HG02571 (cell line): ENCODE data around the gene CNBD2.
"Not testable (repeated sequence)": the region's sequence is repeated elsewhere in the genome, so short reads cannot be mapped to it uniquely, and the experiment has no call there.

ENCODE experiments used
- ATAC-seq: cut with Tn5 transposase; IDR thresholded peaks from one replicate; pipeline ENCODE4 v1.9.1; 2021; ENCODE audit warnings: mild to moderate bottlenecking, moderate library complexity; ENCODE audit not compliant: unreplicated experiment

The CNBD2 gene

GRCh38 chr20:35967979-35968640, at the start of gene CNBD2:
TSS of gene CNBD2 (plus strand) at chr20:35968590. CDS start at chr20:35968763, 173 bp downstream.
- no peak for ATAC-seq

- ATAC-seq, result no peak
These were observed 47.9 kb upstream of the CNBD2 start for GRCh38 chr20:35920523-35920922.

- ATAC-seq, result no peak
These were observed 39.1 kb upstream of the CNBD2 start for GRCh38 chr20:35929301-35929700.

- ATAC-seq, result no peak
These were observed 34.3 kb upstream of the CNBD2 start for GRCh38 chr20:35934050-35934449.

- no peak for ATAC-seq
These were observed 29.1 kb upstream of the CNBD2 start for GRCh38 chr20:35939264-35939663.

- no peak for ATAC-seq
These were observed 26.8 kb upstream of the CNBD2 start for GRCh38 chr20:35941620-35942019.

- no peak for ATAC-seq
These were observed 26.1 kb upstream of the CNBD2 start for GRCh38 chr20:35942243-35942642.

- no peak for ATAC-seq
These were observed 20.9 kb upstream of the CNBD2 start for GRCh38 chr20:35947489-35947888.

GRCh38 chr20:35947907-35948306, 20.5 kb upstream of the CNBD2 start:
- no peak for ATAC-seq

GRCh38 chr20:35950093-35950492, 18.3 kb upstream of the CNBD2 start:
- ATAC-seq, result no peak

GRCh38 chr20:35952080-35952479, 16.3 kb upstream of the CNBD2 start:
- ATAC-seq, result not testable (repeated sequence)

GRCh38 chr20:35952480-35953386, 15.7 kb upstream of the CNBD2 start:
- ATAC-seq, result no peak

- ATAC-seq, result peak; percentile 25
These were observed 14.8 kb upstream of the CNBD2 start for GRCh38 chr20:35953387-35954199.

- peak; percentile 84 for ATAC-seq
These were observed 14.0 kb upstream of the CNBD2 start, which contains the start of gene SCAND1 for GRCh38 chr20:35954200-35954906. TSS of gene SCAND1 (minus strand) at chr20:35954502. CDS start at chr20:35954284, 218 bp downstream.

- ATAC-seq, result no peak
These were observed 13.5 kb upstream of the CNBD2 start for GRCh38 chr20:35954907-35955251.

GRCh38 chr20:35956616-35957015, 11.8 kb upstream of the CNBD2 start:
- no peak for ATAC-seq

GRCh38 chr20:35959291-35959690, 9.1 kb upstream of the CNBD2 start:
- not testable (repeated sequence) for ATAC-seq

GRCh38 chr20:35963878-35964277, 4.5 kb upstream of the CNBD2 start:
- no peak for ATAC-seq

GRCh38 chr20:35968930-35969329, 540 bp downstream of the CNBD2 start:
- ATAC-seq, result no peak

- ATAC-seq, result no peak
These were observed 3.6 kb downstream of the CNBD2 start for GRCh38 chr20:35971981-35972380.

- ATAC-seq, result no peak
These were observed 4.1 kb downstream of the CNBD2 start for GRCh38 chr20:35972462-35972861.
